GM12891 (cell line): ENCODE data around the gene RUNX1.

Source experiments
- POLR2A ChIP-seq: IDR thresholded peaks from 2 replicates; pipeline ENCODE4 v1.6.1; 2011; ENCODE audit warnings: low read depth, low read length, control low read depth
- POLR2AphosphoS5 ChIP-seq: IDR thresholded peaks from 2 replicates; pipeline ENCODE4 v1.6.1; 2011; ENCODE audit warnings: low read depth, low read length, control low read depth
- TAF1 ChIP-seq: IDR thresholded peaks from 2 replicates; pipeline ENCODE4 v1.6.1; 2011; ENCODE audit warnings: low read depth, low read length, control low read depth

DNA sequence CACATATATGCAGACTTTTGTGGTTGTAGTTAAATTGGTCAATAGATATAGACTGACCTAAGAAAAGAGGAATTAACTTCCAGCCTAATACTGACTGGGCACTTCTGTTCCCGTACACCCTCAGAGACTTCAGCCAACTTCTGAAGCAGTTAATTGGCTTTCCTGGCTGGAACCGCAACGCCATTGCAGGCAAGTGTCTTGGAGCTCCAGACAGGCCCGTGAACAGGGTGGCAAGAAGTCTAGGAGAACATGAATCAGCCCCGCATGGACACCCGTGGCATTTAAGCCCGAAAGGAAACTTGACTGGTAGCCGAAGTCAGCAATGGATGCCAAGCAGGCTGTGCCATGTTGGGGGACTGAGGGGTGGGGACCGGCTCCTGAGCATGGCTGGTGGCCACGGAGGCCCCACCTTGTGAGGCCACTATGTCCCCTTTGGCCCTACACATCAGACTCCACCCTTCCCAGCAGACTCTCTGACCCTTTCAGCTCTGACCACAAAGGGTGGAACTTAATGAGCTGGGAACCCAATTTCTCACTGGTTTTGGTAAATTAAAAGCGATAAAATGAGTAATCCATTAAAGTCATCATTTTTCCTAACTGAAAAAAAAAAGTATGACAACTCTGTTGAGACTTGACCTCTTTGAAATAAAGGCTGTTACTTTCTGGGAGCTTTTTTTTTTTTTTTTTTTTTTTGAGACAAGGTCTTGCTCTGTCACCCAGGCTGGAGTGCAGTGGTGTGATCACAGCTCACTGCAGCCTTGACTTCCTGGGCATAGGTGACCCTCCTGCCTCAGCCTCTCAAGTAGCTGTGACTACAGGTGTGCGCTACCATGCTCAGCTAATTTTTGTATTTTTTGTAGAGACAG is 54.1 kb downstream of the RUNX1 start:
- TF ChIP-seq TAF1, result no peak
- no peak for TF ChIP-seq POLR2A
- no peak for TF ChIP-seq POLR2AphosphoS5
